Thoracic aorta (tissue), 2 donors: ENCODE results near the gene C10orf67. TPM values are rescaled to one million over a fixed set of nuclear protein-coding genes. Genes with fewer than 3 reads are reported as not detected.
"Not testable (repeated sequence)": the region's sequence is repeated elsewhere in the genome, so short reads cannot be mapped to it uniquely, and the experiment has no call there.

Experiments used
- ATAC-seq: fragments of 150-250 bp; one replicate; pipeline ENCODE4 v1.8.0; 2017; ENCODE audit warnings: low read depth; ENCODE audit not compliant: insufficient number of reproducible peaks, low FRiP score
- DNase-seq: peaks from one replicate; pipeline ENCODE4 v3.0.0-alpha.2; 2020; ENCODE audit warnings: low spot score
- H3K27ac ChIP-seq, 2 donors: fragments of 200-600 bp; sonication (generic); 1 replicate in 1 of 2; 2 replicates in 1 of 2; pipeline ENCODE4 v1.5.1; 2016; ENCODE audit warnings: mild to moderate bottlenecking in 2 of 2, moderate library complexity in 2 of 2
- H3K27me3 ChIP-seq: fragments of 200-600 bp; sonication (generic); replicated peaks from 2 replicates; pipeline ENCODE4 v1.6.0; 2016; ENCODE audit warnings: mild to moderate bottlenecking; ENCODE audit not compliant: insufficient read depth
- H3K36me3 ChIP-seq: fragments of 200-600 bp; sonication (generic); one replicate; pipeline ENCODE4 v1.5.1; 2016
- H3K4me1 ChIP-seq, 2 donors: fragments of 200-600 bp; sonication (generic); 1 replicate in 1 of 2; 2 replicates in 1 of 2; pipeline versions ENCODE4 v1.5.1 to v1.6.0; 2016; ENCODE audit warnings: low read depth in 2 of 2, mild to moderate bottlenecking in 1 of 2; ENCODE audit not compliant: control insufficient read depth in 1 of 2
- H3K4me3 ChIP-seq: fragments of 200-600 bp; sonication (generic); 2 replicates; pipeline ENCODE4 v1.5.1; 2016; ENCODE audit warnings: mild to moderate bottlenecking
- H3K9me3 ChIP-seq: fragments of 200-600 bp; sonication (generic); 2 replicates; pipeline ENCODE4 v1.5.1; 2016
- total RNA-seq, 2 donors: library from RNA; depleted of rRNA; stranded (reverse); fragments of >200 nt; gene quantifications; one replicate each; pipeline versions ENCODE4 v1.1.0 to v1.2.3, GENCODE V29; 2016
- TF ChIP-seq, protein P1 (sequence below): fragments of 200-600 bp; sonication (generic); IDR thresholded peaks from one replicate; pipeline ENCODE4 v1.5.1; 2019; ENCODE audit warnings: antibody characterized with exemption

The C10orf67 gene
- total RNA-seq, 2 donors from 2014 or later: not detected

DNA sequence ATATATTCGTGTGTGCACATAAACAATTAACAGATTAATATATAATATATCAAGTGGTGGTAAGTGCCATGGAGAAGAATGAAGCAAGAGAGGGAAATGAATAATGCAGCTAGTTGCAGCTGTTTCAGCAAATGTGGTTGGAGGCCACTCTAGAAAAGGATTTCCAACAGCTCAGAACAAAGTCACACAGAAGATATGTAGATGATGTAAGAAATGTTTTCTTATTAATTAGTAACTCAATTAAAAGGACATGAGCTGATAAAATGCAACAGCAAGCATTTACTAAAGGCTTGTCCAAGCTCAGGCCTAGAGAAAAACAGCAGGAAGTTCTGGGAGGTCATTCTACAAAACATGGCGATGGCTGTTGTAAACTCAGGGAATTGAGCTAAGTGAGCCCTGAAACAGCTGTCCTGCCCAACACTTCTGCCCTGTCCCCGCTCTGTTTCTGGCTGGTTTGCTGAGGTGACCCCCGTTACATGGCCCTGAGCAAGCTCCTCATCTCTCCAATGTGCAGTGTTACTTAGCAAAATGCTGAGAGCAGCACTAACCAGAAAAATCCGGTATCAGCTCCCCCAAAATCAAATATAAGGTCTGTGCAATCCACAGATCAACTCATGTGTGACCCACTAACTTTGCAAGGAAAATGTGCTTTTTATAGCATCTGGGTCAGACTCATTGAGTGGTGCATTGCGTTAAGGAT is 23.4 kb upstream of the C10orf67 start:
- ATAC-seq (no peak), DNase-seq (no peak)
- H3K9me3 ChIP-seq: no peaks in the 10 kb centered on the region
- no peak overlapping the region for H3K27ac ChIP-seq
- H3K4me3 ChIP-seq: no peak overlapping the region
- TF ChIP-seq, protein P1, sequence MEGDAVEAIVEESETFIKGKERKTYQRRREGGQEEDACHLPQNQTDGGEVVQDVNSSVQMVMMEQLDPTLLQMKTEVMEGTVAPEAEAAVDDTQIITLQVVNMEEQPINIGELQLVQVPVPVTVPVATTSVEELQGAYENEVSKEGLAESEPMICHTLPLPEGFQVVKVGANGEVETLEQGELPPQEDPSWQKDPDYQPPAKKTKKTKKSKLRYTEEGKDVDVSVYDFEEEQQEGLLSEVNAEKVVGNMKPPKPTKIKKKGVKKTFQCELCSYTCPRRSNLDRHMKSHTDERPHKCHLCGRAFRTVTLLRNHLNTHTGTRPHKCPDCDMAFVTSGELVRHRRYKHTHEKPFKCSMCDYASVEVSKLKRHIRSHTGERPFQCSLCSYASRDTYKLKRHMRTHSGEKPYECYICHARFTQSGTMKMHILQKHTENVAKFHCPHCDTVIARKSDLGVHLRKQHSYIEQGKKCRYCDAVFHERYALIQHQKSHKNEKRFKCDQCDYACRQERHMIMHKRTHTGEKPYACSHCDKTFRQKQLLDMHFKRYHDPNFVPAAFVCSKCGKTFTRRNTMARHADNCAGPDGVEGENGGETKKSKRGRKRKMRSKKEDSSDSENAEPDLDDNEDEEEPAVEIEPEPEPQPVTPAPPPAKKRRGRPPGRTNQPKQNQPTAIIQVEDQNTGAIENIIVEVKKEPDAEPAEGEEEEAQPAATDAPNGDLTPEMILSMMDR: no peak
- H3K27me3 ChIP-seq: no peaks in the 10 kb centered on the region
- H3K36me3 ChIP-seq: no peaks in the 10 kb centered on the region
- no peaks in the 10 kb centered on the region for H3K4me1 ChIP-seq

DNA sequence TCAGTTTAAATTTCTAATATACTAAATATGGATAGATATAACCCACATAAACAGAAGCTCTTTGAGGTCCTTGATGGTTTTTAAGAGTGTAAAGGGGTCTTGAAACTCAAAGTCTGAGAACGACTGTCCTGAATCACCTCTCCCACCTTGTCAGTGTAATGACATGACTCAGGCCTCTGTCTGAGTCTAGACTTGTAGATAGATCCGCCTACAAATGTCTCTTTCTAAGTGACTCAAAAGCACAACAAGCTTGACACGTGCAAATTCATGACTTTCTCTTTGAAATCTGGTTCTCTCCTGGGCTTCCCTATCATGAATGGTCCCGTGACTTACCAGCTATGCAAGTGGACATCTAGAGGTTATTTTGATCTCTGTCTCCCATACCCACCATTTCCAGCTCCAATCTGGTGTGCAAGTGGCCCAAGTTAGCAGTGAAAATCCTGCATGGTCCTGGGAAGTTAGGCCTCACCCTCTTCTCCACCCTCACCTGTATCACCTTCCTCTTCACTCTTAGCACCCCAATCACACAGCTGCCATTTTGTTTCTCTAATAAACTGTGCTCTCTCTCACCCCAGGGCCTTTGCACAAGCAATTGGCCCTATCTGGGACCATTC is 20.9 kb upstream of the C10orf67 start:
- H3K27me3 ChIP-seq, H3K4me3 ChIP-seq, ATAC-seq, H3K27ac ChIP-seq, DNase-seq, H3K4me1 ChIP-seq, H3K9me3 ChIP-seq, H3K36me3 ChIP-seq: not testable (repeated sequence)

DNA sequence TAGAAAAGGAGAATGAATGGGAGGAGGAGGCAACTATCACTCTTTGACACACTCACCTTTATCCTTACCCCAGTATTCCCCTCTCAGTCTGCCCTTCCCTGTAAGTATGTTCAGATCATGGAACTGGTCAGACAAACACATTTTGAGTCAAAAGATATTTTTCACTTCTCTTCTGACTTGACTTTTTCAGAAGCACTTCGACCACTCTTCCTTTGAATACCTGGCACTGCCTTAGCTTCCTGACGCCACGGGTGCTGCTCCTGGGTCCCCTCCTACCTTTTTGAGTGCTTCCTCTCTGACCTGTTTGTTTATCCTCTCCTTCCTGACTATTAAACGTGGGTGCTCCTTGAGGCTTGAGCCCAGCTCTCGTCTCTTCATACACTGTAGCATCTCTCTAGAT is 19.8 kb upstream of the C10orf67 start:
- Histone ChIP-seq H3K27me3 (no peaks in the 10 kb centered on the region), H3K4me3 (no peak overlapping the region), H3K4me1 (no peaks in the 10 kb centered on the region), H3K36me3 (no peaks in the 10 kb centered on the region), H3K9me3 (no peaks in the 10 kb centered on the region), H3K27ac (no peak overlapping the region)
- TF ChIP-seq, protein P1: no peak
- no peak for DNase-seq
- ATAC-seq: no peak

DNA sequence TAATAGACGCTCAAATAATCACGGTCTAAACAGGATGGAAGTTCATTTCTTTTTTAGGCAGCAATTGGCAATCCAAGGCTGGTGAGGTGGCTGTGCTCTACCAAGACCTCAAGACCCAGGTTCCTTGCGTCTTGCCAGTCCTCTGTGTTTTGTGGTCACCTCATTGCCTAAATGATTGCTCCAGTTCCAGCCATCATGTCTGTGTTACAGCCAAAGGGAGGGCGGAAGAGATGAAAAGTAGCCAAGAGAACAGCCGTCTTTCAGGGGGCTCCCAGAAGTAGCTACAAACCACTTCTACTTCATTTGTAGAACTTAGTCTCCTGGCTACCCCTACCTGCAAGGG is 19.2 kb upstream of the C10orf67 start:
- no peaks in the 10 kb centered on the region for H3K9me3 ChIP-seq
- H3K4me1 ChIP-seq: no peaks in the 10 kb centered on the region
- no peaks in the 10 kb centered on the region for H3K36me3 ChIP-seq
- no peak for DNase-seq
- no peak overlapping the region for H3K4me3 ChIP-seq
- ATAC-seq: no peak
- TF ChIP-seq, protein P1: no peak
- no peak overlapping the region for H3K27ac ChIP-seq
- no peaks in the 10 kb centered on the region for H3K27me3 ChIP-seq

DNA sequence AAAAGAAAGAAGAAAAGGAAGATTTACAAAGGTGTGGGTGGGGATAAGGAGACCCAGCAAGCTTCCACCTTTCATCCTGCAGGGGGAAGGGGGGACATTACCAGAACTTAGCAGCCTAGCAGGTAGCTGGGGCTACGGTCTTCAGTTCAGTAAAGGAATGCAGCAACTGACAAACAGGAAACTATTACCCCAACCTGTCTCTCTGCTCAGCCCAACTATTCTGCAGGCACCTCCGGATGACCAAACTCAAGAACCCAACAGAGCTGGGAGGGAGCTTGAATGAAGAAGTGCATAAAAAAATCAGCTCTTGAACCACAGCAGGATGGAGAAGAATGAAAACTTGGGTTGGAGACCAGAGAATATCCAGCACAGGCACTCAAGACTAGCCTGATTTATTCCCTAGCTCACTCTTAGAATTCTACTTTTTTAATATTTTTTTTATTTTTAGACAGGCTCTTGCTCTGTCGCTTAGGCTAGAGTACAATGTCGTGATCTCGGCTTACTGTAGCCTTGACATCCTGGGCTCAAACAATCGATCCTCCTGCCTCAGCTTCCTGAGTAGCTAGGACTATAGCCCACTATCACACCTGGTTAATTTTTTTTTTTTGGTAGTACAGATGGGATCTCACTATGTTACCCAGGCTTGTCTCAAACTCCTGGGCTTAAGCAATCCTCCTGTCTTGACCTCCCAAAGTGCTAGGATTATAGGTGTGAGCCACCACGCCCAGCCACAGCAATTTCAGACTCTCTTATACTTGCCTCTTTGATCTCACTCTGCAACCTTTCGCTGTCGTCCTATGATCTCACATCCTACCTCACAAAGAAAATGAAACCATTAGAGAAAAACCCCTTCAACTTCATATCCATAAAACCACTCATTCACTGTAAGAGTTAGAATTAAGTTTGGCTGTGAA is 18.5 kb upstream of the C10orf67 start:
- DNase-seq (no peak), ATAC-seq (no peak)
- Histone ChIP-seq H3K4me3 (no peak overlapping the region), H3K4me1 (no peaks in the 10 kb centered on the region), H3K27ac (no peak overlapping the region), H3K36me3 (no peaks in the 10 kb centered on the region), H3K27me3 (no peaks in the 10 kb centered on the region), H3K9me3 (no peaks in the 10 kb centered on the region)
- TF ChIP-seq, protein P1: no peak
